ENCODE measurements around the gene RNF167.

RNF167 gene

GRCh38 chr17:4978726-4979125 is 38.7 kb downstream of the RNF167 start:
- no peak for DNase-seq (ENCODE audit: low read depth in 2 of 2)

DNA sequence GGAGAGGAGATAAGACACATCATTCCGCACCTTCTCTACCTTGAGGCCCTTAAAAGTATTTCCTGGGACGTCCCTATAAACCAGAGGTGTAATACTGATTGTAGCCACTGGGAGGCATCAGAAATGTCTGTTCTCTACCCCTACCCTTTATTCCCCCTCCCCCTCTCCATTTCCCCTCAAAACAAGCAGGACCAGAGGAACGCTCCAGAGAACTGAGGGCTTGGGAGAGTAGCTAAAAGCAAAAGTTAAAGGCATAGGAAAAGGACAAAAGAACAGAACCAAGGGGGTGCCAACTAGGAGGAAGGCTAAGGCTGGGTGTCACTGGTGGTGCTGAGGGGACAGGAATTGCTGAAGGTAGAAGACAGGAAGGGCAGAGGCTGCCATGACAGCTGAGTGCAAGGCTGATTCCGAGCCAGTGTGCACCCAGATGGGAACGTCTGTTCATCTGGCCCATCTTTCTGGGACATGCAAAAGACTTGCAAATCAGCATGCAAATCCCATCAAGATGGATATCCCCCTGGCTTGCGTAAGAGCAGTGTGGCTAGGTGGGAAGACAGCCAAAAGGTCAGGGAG is 40.7 kb downstream of the RNF167 start:
- DNase-seq (ENCODE audit: low read depth in 2 of 2) = peak in 1 of 2 donors; percentile 58

DNA sequence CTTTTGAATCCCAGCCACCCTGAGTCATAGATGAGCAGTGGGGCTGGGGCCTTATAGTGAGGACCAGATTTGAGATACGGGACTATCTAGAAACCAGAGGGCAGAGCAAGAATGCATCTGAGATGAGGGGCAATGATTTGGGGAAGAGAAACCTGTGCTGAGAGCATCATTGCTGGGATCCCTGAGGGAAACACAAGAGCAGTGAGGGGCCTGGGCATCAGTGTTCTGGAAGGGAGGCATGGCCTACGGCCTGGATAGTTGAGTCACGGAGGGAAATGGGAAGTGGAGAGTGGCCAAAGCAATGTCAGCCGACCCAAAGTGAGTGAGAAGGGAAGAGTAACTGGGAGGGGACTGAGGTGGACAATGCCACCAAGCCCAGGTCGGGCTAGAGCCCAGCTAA is 42.2 kb downstream of the RNF167 start:
- DNase-seq (ENCODE audit: low read depth in 2 of 2) = no peak

DNA sequence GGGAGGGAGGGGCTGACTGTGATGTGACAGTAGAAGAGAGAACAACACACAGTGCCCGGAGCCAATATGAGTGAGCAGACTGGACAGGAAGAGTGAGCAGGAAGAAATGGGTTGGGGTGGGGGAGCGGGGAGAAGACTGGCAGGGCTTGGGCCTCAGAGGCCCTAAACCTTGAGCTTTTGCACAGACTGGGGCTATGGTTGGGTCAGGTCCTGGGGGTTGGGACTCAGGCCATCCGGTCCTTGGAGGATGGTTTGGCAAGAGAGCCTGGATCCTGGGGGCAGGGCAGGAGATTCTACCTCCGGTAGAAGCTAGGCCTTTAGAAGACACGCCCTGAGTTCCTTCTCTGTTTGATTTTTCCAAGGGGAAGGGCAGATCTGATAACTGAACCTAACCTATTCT is 46.3 kb downstream of the RNF167 start:
- no peak for DNase-seq (ENCODE audit: low read depth in 2 of 2)

DNA sequence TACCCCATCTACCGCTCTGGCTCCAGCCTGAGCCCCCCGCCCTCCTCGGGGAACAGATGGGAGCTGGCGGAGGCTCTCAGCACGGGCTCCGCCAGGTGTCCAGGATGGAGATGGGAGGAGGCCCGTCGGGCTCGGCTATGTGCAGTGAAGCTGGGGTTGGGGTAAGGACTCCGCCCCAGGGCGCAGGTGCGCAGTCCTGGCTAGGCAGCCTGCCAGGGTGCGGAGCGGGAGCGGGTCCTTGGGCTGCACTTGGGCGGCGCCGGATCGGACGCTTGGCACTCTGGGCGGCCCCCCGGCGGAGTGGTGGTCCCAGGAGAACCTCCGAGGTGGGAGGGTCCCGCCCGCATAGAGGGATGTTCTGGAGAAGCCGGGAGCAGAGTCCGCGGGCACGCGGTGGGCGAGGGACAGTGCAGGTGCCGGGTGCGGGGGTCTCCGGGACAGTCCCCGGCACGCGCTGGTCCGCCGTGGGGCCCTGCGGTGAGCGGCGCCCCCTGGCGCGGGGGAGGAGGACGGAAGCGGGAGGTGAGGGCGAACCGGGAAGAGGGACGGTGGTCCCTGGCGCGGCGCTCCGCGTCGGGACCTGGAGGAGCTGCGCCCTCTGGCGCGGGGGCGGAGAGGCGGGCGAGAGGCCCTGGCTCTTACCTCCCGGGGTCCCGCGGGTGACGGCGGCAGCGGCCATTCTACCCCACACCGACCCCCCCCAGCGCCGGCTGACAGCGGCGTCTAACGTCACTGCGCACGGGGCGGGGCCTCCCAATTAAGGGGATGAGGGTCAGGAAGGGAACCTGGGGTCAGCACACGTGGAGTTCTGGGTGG is 47.1 kb downstream of the RNF167 start, which contains the start of gene CAMTA2:
Gene CAMTA2 (minus strand): TSS at position 725 of the 816 bp plus-strand sequence. CDS start 1,453 bp downstream, outside the sequence.
- peak; percentile 78 to 87 for DNase-seq (ENCODE audit: low read depth in 2 of 2)

GRCh38 chr17:4987767-4988567 is 47.9 kb downstream of the RNF167 start:
- no peak for DNase-seq (ENCODE audit: low read depth in 2 of 2)

GRCh38 chr17:4994081-4994595 is 54.1 kb downstream of the RNF167 start:
- DNase-seq (ENCODE audit: low read depth in 2 of 2) = no peak

Measured in activated CD4-positive, alpha-beta T cell treated with anti-CD3 and anti-CD28 coated beads for 24 hours (primary cell).